ENCODE results near the gene BIN1. TPM values are rescaled to one million over a fixed set of nuclear protein-coding genes. Genes with fewer than 3 reads are reported as not detected.

BIN1 gene
- total RNA-seq, 2 experiments from 2014 or later: 1.5 to 14.1 TPM

GRCh38 chr2:127107622-127107999, 657 bp upstream of the BIN1 start:
- intact Hi-C loops (cut with micrococcal nuclease; ENCODE audit: unreplicated experiment): no loop called here
- CTCF ChIA-PET (ENCODE audit: unreplicated experiment): no interaction called here
- TF ChIP-seq EZH2phosphoT487 (IDR thresholded peaks at IDR 0.05; ENCODE audit: borderline replicate concordance, low read depth, low read length) (no peak), CTCF (conservative IDR thresholded peaks at IDR 0.05; ENCODE audit: low read length) (no peak)
- POLR2A ChIA-PET: no interaction called here
- no peak for DNase-seq (ENCODE audit: low spot score)
- no peak overlapping the region for H3K4me3 ChIP-seq (ENCODE audit: low read depth, low read length, poor library complexity, severe bottlenecking)
- no peaks in the 10 kb centered on the region for H3K9me2 ChIP-seq (ENCODE audit: insufficient read depth, low read length)
- no peak overlapping the region for H2AFZ ChIP-seq (ENCODE audit: low read length)
- H4K20me1 ChIP-seq (ENCODE audit: insufficient read depth, low read length): no peaks in the 10 kb centered on the region
- no peak overlapping the region for H3K4me2 ChIP-seq (ENCODE audit: low read length)
- H3K9me3 ChIP-seq (ENCODE audit: low read length): no peaks in the 10 kb centered on the region
- no peaks in the 10 kb centered on the region for H3K36me3 ChIP-seq (ENCODE audit: insufficient read depth, low read length)
- no peaks in the 10 kb centered on the region for H3K4me1 ChIP-seq (ENCODE audit: insufficient read depth, low read length, poor library complexity, severe bottlenecking)
- no peaks in the 10 kb centered on the region for H3K79me2 ChIP-seq (ENCODE audit: insufficient read depth, low read depth, low read length)
- no TSS peak for BruUV-seq (replicated peaks)
- no peak overlapping the region for H3K27ac ChIP-seq (ENCODE audit: low read depth, low read length, poor library complexity, severe bottlenecking)

GRCh38 chr2:127106457-127106990, 430 bp downstream of the BIN1 start:
- POLR2A ChIA-PET: no interaction called here

More at GRCh38 chr2:127106457-127106990, 430 bp downstream of the BIN1 start:
- intact Hi-C loops (cut with micrococcal nuclease; ENCODE audit: unreplicated experiment): no loop called here
- H3K9me3 ChIP-seq (ENCODE audit: low read length): no peaks in the 10 kb centered on the region
- TF ChIP-seq CTCF (conservative IDR thresholded peaks at IDR 0.05; ENCODE audit: low read length): no peak
- TF ChIP-seq EZH2phosphoT487 (IDR thresholded peaks at IDR 0.05; ENCODE audit: borderline replicate concordance, low read depth, low read length): no peak
- H3K36me3 ChIP-seq (ENCODE audit: insufficient read depth, low read length): no peaks in the 10 kb centered on the region
- no peaks in the 10 kb centered on the region for H3K9me2 ChIP-seq (ENCODE audit: insufficient read depth, low read length)
- no peak overlapping the region for H3K4me2 ChIP-seq (ENCODE audit: low read length)
- no peaks in the 10 kb centered on the region for H4K20me1 ChIP-seq (ENCODE audit: insufficient read depth, low read length)
- BruUV-seq (replicated peaks): no TSS peak
- H2AFZ ChIP-seq (ENCODE audit: low read length): no peak overlapping the region
- H3K79me2 ChIP-seq (ENCODE audit: insufficient read depth, low read depth, low read length): no peaks in the 10 kb centered on the region
- no peak overlapping the region for H3K4me3 ChIP-seq (ENCODE audit: low read depth, low read length, poor library complexity, severe bottlenecking)
- no peak overlapping the region for H3K27ac ChIP-seq (ENCODE audit: low read depth, low read length, poor library complexity, severe bottlenecking)
- no peaks in the 10 kb centered on the region for H3K4me1 ChIP-seq (ENCODE audit: insufficient read depth, low read length, poor library complexity, severe bottlenecking)
- CTCF ChIA-PET (ENCODE audit: unreplicated experiment): no interaction called here
- no peak for DNase-seq (ENCODE audit: low spot score)
